Nephron progenitor cell (in vitro differentiated cells): Measurements from ENCODE around the gene NTSR2.

ENCODE experiments used
- DNase-seq: peaks from one replicate; pipeline ENCODE4 v3.0.0; 2021
- H3K27ac Mint-ChIP-seq: 2 replicates; pipeline ENCODE4 v1.8.0; 2021; ENCODE audit warnings: mild to moderate bottlenecking, moderate library complexity, mixed read lengths
- H3K27me3 Mint-ChIP-seq: 2 replicates; pipeline ENCODE4 v1.8.0; 2021; ENCODE audit warnings: mild to moderate bottlenecking, low read depth, mixed read lengths; ENCODE audit not compliant: poor library complexity
- H3K36me3 Mint-ChIP-seq: 2 replicates; pipeline ENCODE4 v1.8.0; 2021; ENCODE audit warnings: low read depth, mixed read lengths
- H3K4me1 Mint-ChIP-seq: 2 replicates; pipeline ENCODE4 v1.8.0; 2021; ENCODE audit warnings: mixed read lengths
- H3K4me3 Mint-ChIP-seq: 2 replicates; pipeline ENCODE4 v1.8.0; 2021; ENCODE audit warnings: mild to moderate bottlenecking, moderate library complexity, mixed read lengths
- H3K9me3 Mint-ChIP-seq: 2 replicates; pipeline ENCODE4 v1.8.0; 2021; ENCODE audit warnings: mild to moderate bottlenecking, moderate library complexity, mixed read lengths
- CTCF ChIP-seq: fragments of 200-600 bp; sonication (generic); IDR thresholded peaks from 2 replicates; pipeline ENCODE4 v1.5.0; 2021; ENCODE audit warnings: antibody characterized with exemption

The NTSR2 gene

DNA sequence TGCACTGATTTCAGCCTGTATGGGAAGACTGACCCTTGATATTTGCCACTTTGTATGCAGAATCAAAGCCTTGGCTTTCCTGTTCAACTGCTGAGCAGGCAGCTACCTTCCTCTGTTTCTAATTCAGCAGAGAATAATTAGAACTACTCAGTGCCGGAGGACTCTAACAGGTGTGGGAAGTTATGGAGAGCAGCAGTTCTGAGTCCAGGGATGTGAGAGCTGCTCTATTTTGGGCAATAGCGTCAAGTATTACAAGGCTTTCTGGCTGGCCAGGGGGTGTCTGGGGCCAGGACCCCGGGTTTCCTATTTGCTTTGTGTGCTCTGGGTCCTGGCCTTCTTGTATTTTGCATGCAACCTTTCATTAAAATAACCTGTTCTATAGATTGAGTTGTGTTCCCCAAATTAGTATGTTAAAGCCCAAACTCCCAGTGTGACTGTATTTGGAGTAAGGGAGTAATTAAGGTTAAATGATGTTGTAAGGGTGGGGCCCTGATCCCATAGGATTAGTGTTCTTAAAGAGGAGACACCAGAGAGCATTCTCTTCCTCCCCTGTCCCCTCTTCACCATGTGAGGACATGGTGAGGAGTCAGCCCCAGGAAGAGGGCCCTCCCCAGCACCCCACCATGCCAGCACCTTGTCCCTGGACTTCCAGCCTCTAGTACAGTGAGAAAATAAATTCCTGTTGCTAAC, 5.6 kb upstream of the NTSR2 start:
- Mint-ChIP-seq H3K27ac (no peak overlapping the region), H3K9me3 (no peaks in the 10 kb centered on the region), H3K4me1 (peaks cover 39% of the 10 kb centered on the region), H3K4me3 (no peak overlapping the region), H3K27me3 (peaks cover 65% of the 10 kb centered on the region), H3K36me3 (no peaks in the 10 kb centered on the region)
- TF ChIP-seq CTCF = no peak
- DNase-seq = no peak

DNA sequence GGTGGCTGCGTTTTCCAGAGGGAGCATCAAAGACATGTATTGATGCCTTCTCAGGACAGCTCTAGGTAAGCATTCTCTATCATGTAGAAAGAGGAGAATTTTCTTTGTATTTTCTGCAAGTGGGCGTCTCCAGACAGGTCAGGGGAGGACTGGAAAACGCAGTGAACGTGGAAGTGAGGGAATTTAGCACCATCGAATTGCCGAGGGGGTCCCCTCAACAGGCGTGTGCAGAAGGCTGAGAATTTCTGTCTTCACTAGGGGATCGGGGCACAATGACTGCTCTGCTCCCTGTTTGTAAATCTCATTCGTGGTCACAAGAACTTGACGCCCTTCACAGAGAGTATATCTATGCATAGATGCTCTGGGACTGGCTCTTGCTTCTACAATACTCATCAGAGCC, 5.0 kb upstream of the NTSR2 start:
- TF ChIP-seq CTCF = no peak
- Mint-ChIP-seq H3K27me3 (peaks cover 66% of the 10 kb centered on the region), H3K9me3 (no peaks in the 10 kb centered on the region), H3K36me3 (no peaks in the 10 kb centered on the region), H3K27ac (no peak overlapping the region), H3K4me3 (no peak overlapping the region), H3K4me1 (peaks cover 39% of the 10 kb centered on the region)
- DNase-seq = no peak

DNA sequence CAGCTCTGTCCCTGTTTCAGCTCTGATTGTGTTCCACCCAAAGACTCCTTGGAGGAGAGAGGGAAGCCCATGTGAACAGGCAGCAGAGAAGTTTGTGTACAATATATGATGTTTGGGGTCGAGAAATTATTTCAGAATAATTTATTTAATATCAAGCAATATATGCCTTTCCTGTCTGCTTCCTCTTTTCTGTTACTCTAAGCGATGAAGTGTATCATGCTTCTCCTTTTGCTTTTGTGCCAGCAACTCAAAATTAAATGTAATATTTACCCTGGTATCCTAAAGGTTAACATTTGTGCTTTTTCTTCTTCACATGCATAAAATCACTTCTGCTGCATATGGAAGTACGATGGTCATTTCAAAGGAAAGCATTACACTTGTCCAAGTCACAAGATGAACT, 2.4 kb upstream of the NTSR2 start:
- Mint-ChIP-seq H3K27me3 (peaks cover 64% of the 10 kb centered on the region), H3K4me1 (peaks cover 18% of the 10 kb centered on the region), H3K9me3 (no peaks in the 10 kb centered on the region), H3K36me3 (no peaks in the 10 kb centered on the region), H3K4me3 (no peak overlapping the region), H3K27ac (no peak overlapping the region)
- TF ChIP-seq CTCF = no peak
- DNase-seq = no peak

DNA sequence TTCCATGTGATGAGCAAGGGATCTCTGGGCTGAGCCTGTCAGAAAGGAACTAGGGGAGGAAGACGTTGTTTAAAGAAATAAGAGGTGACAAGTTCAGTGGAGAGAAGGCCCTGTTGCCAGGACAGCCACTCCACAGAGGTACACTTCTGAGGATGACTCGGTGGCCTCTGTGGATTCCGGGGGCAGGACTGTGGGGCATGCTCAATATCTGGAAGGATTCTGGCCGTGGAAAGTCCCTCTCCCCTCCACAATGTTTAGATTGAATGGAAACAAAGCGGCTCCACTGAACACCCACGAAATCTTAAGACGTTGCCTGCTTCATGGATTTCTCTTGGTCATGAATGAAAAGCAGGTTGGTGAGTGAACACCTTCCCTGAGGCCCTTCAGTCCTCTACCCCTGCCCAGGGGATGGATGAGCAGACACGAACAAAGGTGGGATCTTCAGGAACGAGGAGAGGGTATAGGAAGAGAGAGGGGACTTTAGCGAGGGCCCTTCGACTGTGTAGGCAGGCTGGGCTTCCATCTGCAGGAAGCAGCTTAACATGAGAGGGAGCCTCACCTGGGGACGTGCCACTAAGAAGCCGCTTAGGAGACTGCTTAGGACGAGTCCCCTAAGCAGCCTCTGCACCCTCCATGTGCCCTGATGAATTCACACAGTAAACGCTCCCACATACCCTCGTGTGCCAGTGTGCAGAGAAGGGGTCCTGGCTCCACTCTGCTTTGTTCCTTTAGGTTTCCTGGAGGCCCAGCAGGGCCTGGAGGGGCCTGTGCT, 1.9 kb downstream of the NTSR2 start:
- Mint-ChIP-seq H3K27me3 (peaks cover 69% of the 10 kb centered on the region), H3K36me3 (no peaks in the 10 kb centered on the region), H3K27ac (peak overlapping the region; percentile 91), H3K9me3 (peaks cover 6% of the 10 kb centered on the region), H3K4me3 (no peak overlapping the region), H3K4me1 (peaks cover 5% of the 10 kb centered on the region)
- DNase-seq = no peak
- no peak for TF ChIP-seq CTCF

DNA sequence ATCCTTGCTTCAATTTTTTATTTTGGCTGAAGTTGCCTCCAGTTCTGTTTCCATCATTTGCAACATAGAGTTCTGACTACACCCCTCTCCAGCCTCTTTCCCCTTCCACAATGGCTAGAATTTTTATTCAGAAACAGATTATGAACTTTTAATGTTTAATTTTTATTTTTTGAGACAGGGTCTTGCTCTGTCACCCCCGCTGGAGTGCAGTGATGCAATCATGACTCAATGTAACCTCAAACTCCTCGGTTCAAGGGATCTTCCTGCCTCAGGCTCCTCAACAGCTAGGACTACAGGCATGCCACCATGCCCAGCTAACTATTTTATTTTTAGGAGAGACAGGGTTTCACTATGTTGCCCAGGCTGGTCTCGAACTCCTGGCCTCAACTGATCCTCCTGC, 2.8 kb downstream of the NTSR2 start:
- no peaks in the 10 kb centered on the region for H3K36me3 Mint-ChIP-seq
- peaks cover 65% of the 10 kb centered on the region for H3K27me3 Mint-ChIP-seq
- DNase-seq = no peak
- H3K9me3 Mint-ChIP-seq = peaks cover 15% of the 10 kb centered on the region
- TF ChIP-seq CTCF = no peak
- H3K4me3 Mint-ChIP-seq = no peak overlapping the region
- no peak overlapping the region for H3K27ac Mint-ChIP-seq
- H3K4me1 Mint-ChIP-seq = peaks cover 5% of the 10 kb centered on the region
